Measurements from ENCODE around the gene MAGEB17.
"Not testable (repeated sequence)": the region's sequence is repeated elsewhere in the genome, so short reads cannot be mapped to it uniquely, and the experiment has no call there.

MAGEB17 gene

GRCh38 chrX:16167181-16167580 lies at the start of gene MAGEB17:
MAGEB17 (plus strand) TSS chrX:16167481; CDS start chrX:16170383, 2,902 bp downstream.
- no peak for DNase-seq (ENCODE audit: low read depth in 2 of 2)

- DNase-seq (ENCODE audit: low read depth in 2 of 2): no peak
Measured at GRCh38 chrX:16119353-16120220, 47.7 kb upstream of the MAGEB17 start.

- DNase-seq (ENCODE audit: low read depth in 2 of 2): no peak
Measured at GRCh38 chrX:16120431-16120830, 46.9 kb upstream of the MAGEB17 start.

GRCh38 chrX:16123222-16123786 lies 44.0 kb upstream of the MAGEB17 start, which contains the start of gene GRPR:
GRPR (plus strand) TSS chrX:16123565; CDS start chrX:16123954, 389 bp downstream.
- peak; percentile 69 to 75 for DNase-seq (ENCODE audit: low read depth in 2 of 2)

GRCh38 chrX:16124201-16124600 lies 43.1 kb upstream of the MAGEB17 start:
- no peak for DNase-seq (ENCODE audit: low read depth in 2 of 2)

GRCh38 chrX:16125520-16126149 lies 41.6 kb upstream of the MAGEB17 start:
- no peak for DNase-seq (ENCODE audit: low read depth in 2 of 2)

GRCh38 chrX:16130707-16131106 lies 36.6 kb upstream of the MAGEB17 start:
- DNase-seq (ENCODE audit: low read depth in 2 of 2): no peak

- DNase-seq (ENCODE audit: low read depth in 2 of 2): no peak
Measured at GRCh38 chrX:16134936-16135335, 32.3 kb upstream of the MAGEB17 start.

GRCh38 chrX:16136080-16136479 lies 31.2 kb upstream of the MAGEB17 start:
- no peak for DNase-seq (ENCODE audit: low read depth in 2 of 2)

GRCh38 chrX:16137416-16138107 lies 29.7 kb upstream of the MAGEB17 start:
- no peak for DNase-seq (ENCODE audit: low read depth in 2 of 2)

GRCh38 chrX:16138108-16138427 lies 29.2 kb upstream of the MAGEB17 start:
- DNase-seq (ENCODE audit: low read depth in 2 of 2): no peak

- DNase-seq (ENCODE audit: low read depth in 2 of 2): no peak
Measured at GRCh38 chrX:16140448-16140847, 26.8 kb upstream of the MAGEB17 start.

- no peak for DNase-seq (ENCODE audit: low read depth in 2 of 2)
Measured at GRCh38 chrX:16140983-16141382, 26.3 kb upstream of the MAGEB17 start.

- no peak for DNase-seq (ENCODE audit: low read depth in 2 of 2)
Measured at GRCh38 chrX:16141422-16142245, 25.6 kb upstream of the MAGEB17 start.

- DNase-seq (ENCODE audit: low read depth in 2 of 2): no peak
Measured at GRCh38 chrX:16142246-16142558, 25.1 kb upstream of the MAGEB17 start.

GRCh38 chrX:16143968-16144367 lies 23.3 kb upstream of the MAGEB17 start:
- DNase-seq (ENCODE audit: low read depth in 2 of 2): no peak

GRCh38 chrX:16144420-16144819 lies 22.9 kb upstream of the MAGEB17 start:
- DNase-seq (ENCODE audit: low read depth in 2 of 2): no peak

- not testable (repeated sequence) for DNase-seq (ENCODE audit: low read depth in 2 of 2)
Measured at GRCh38 chrX:16145093-16145492, 22.2 kb upstream of the MAGEB17 start.

- DNase-seq (ENCODE audit: low read depth in 2 of 2): no peak
Measured at GRCh38 chrX:16145656-16146055, 21.6 kb upstream of the MAGEB17 start.

- DNase-seq (ENCODE audit: low read depth in 2 of 2): no peak
Measured at GRCh38 chrX:16148896-16149295, 18.4 kb upstream of the MAGEB17 start.

- no peak for DNase-seq (ENCODE audit: low read depth in 2 of 2)
Measured at GRCh38 chrX:16155581-16156096, 11.6 kb upstream of the MAGEB17 start.
